Fibroblast of lung (primary cell): ENCODE data around the gene MAP3K9. TPM values are rescaled to one million over a fixed set of nuclear protein-coding genes. Genes with fewer than 3 reads are reported as not detected.

Experiments
- DNase-seq, 2 donors: peaks; one replicate each; pipeline versions ENCODE4 v3.0.0 to v3.0.0-alpha.2; 2010; ENCODE audit warnings: low read depth in 2 of 2
- H2AFZ ChIP-seq: 2 replicates; pipeline ENCODE4 v1.5.1; 2012; ENCODE audit warnings: low read length, control low read depth, inconsistent platforms
- H3K27ac ChIP-seq: 2 replicates; pipeline ENCODE4 v1.5.1; 2011; ENCODE audit warnings: low read length, control low read depth; ENCODE audit not compliant: insufficient read depth
- H3K27me3 ChIP-seq: 2 replicates; pipeline ENCODE4 v1.5.1; 2011; ENCODE audit warnings: mild to moderate bottlenecking, low read length; ENCODE audit not compliant: control insufficient read depth, insufficient read depth
- H3K36me3 ChIP-seq: 2 replicates; pipeline ENCODE4 v1.5.1; 2011; ENCODE audit warnings: low read length; ENCODE audit not compliant: control insufficient read depth, insufficient read depth
- H3K4me1 ChIP-seq: 2 replicates; pipeline ENCODE4 v1.5.1; 2011; ENCODE audit warnings: low read length; ENCODE audit not compliant: control insufficient read depth, insufficient read depth; ENCODE audit errors: extremely low read depth
- H3K4me2 ChIP-seq: 2 replicates; pipeline ENCODE4 v1.5.1; 2011; ENCODE audit warnings: low read length, control low read depth; ENCODE audit not compliant: insufficient read depth; ENCODE audit errors: extremely low read depth
- H3K4me3 ChIP-seq, 4 experiments: fragments of 200-600 bp in 1 of 4; sonication (generic) in 1 of 4; replicated peaks in 1 of 4; 2 replicates each; pipeline ENCODE4 v1.5.1; 2011 to 2016; ENCODE audit warnings: low read length in 4 of 4, low read depth in 3 of 4, mild to moderate bottlenecking in 3 of 4, control low read depth in 2 of 4, inconsistent platforms in 1 of 4, mixed read lengths in 1 of 4; ENCODE audit not compliant: insufficient read depth in 1 of 4; ENCODE audit errors: control extremely low read depth in 1 of 4
- H3K79me2 ChIP-seq: 2 replicates; pipeline ENCODE4 v1.5.1; 2012; ENCODE audit warnings: mild to moderate bottlenecking, low read length, inconsistent platforms; ENCODE audit not compliant: control insufficient read depth, insufficient read depth
- H3K9ac ChIP-seq: 2 replicates; pipeline ENCODE4 v1.5.1; 2011; ENCODE audit warnings: mild to moderate bottlenecking, low read length, control low read depth; ENCODE audit not compliant: insufficient read depth
- H3K9me3 ChIP-seq: 2 replicates; pipeline ENCODE4 v1.5.1; 2012; ENCODE audit warnings: low read depth, low read length; ENCODE audit not compliant: control insufficient read depth, insufficient read depth
- H4K20me1 ChIP-seq: 2 replicates; pipeline ENCODE4 v1.5.1; 2011; ENCODE audit warnings: low read length; ENCODE audit not compliant: control insufficient read depth, insufficient read depth; ENCODE audit errors: extremely low read depth
- CTCF ChIP-seq, 2 donors: IDR thresholded peaks in 1 of 2; conservative IDR thresholded peaks in 1 of 2; 1 replicate in 1 of 2; 2 replicates in 1 of 2; pipeline ENCODE4 v1.5.1; 2011 to 2012; ENCODE audit warnings: low read length in 2 of 2, control low read depth in 1 of 2, inconsistent platforms in 1 of 2, low read depth in 1 of 2, mild to moderate bottlenecking in 1 of 2
- EZH2 ChIP-seq: IDR thresholded peaks from 2 replicates; pipeline ENCODE4 v1.5.1; 2012; ENCODE audit warnings: low read length, control low read depth, mild to moderate bottlenecking; ENCODE audit errors: missing control alignments
- polyA plus RNA-seq, 2 donors: library from polyadenylated mRNA; depleted of rRNA in 1 of 2; stranded (reverse) in 1 of 2; unstranded in 1 of 2; fragments of >200 nt; gene quantifications; 2 replicates each; pipeline ENCODE4 v1.2.1, GENCODE V29; 2011 to 2012; ENCODE audit warnings: missing spikeins in 1 of 2
- total RNA-seq: library from RNA; depleted of rRNA; stranded (reverse); fragments of >200 nt; gene quantifications from 2 replicates; pipeline ENCODE4 v1.2.1, GENCODE V29; 2014

The MAP3K9 gene
- total and polyA plus RNA-seq, 2 donors (not counting 1 experiment from before 2014, with no cell fraction given), result 0.17 to 0.27 TPM

- Histone ChIP-seq H3K9me3 (no peaks in the 10 kb centered on the region), H4K20me1 (no peaks in the 10 kb centered on the region), H3K4me2 (no peak overlapping the region), H3K9ac (no peak overlapping the region), H3K4me3 (no peak overlapping the region), H2AFZ (no peak overlapping the region), H3K36me3 (no peaks in the 10 kb centered on the region), H3K79me2 (no peaks in the 10 kb centered on the region), H3K27me3 (no peaks in the 10 kb centered on the region), H3K27ac (no peak overlapping the region), H3K4me1 (no peaks in the 10 kb centered on the region)
- TF ChIP-seq CTCF (conservative IDR thresholded peaks at IDR 0.05 in 1 of 2, IDR thresholded peaks at IDR 0.05 in 1 of 2; ENCODE audit: low read depth in 1 of 2, low read length in 2 of 2), result no peak
- TF ChIP-seq EZH2, result no peak
- no peak for DNase-seq
Observed at GRCh38 chr14:70836946-70837345, 27.6 kb upstream of the MAP3K9 start.

GRCh38 chr14:70833884-70834283, 24.6 kb upstream of the MAP3K9 start:
- H3K4me2 ChIP-seq, result no peak overlapping the region
- no peak overlapping the region for H3K27ac ChIP-seq
- no peaks in the 10 kb centered on the region for H3K36me3 ChIP-seq
- no peaks in the 10 kb centered on the region for H4K20me1 ChIP-seq
- H3K27me3 ChIP-seq, result no peaks in the 10 kb centered on the region
- no peak for TF ChIP-seq EZH2
- TF ChIP-seq CTCF (conservative IDR thresholded peaks at IDR 0.05 in 1 of 2, IDR thresholded peaks at IDR 0.05 in 1 of 2; ENCODE audit: low read depth in 1 of 2, low read length in 2 of 2), result no peak
- no peaks in the 10 kb centered on the region for H3K79me2 ChIP-seq
- no peak overlapping the region for H3K4me3 ChIP-seq
- H2AFZ ChIP-seq, result no peak overlapping the region
- no peak overlapping the region for H3K9ac ChIP-seq
- DNase-seq, result peak in 1 of 2 donors; percentile 23
- no peaks in the 10 kb centered on the region for H3K9me3 ChIP-seq
- H3K4me1 ChIP-seq, result no peaks in the 10 kb centered on the region

- H3K4me1 ChIP-seq, result no peaks in the 10 kb centered on the region
- H2AFZ ChIP-seq, result peak overlapping the region; percentile 71
- no peaks in the 10 kb centered on the region for H3K79me2 ChIP-seq
- TF ChIP-seq CTCF (conservative IDR thresholded peaks at IDR 0.05 in 1 of 2, IDR thresholded peaks at IDR 0.05 in 1 of 2; ENCODE audit: low read depth in 1 of 2, low read length in 2 of 2) (no peak), EZH2 (no peak)
- H3K36me3 ChIP-seq, result no peaks in the 10 kb centered on the region
- H3K4me2 ChIP-seq, result no peak overlapping the region
- H3K9ac ChIP-seq, result no peak overlapping the region
- no peaks in the 10 kb centered on the region for H3K9me3 ChIP-seq
- no peaks in the 10 kb centered on the region for H4K20me1 ChIP-seq
- H3K27me3 ChIP-seq, result no peaks in the 10 kb centered on the region
- peak; percentile 16 to 62 for DNase-seq
- H3K4me3 ChIP-seq, result no peak overlapping the region
- H3K27ac ChIP-seq, result no peak overlapping the region
Observed at GRCh38 chr14:70832561-70833305, 23.4 kb upstream of the MAP3K9 start.
